Spinal cord (tissue), 10 donors: ENCODE data around the gene CD244. TPM values are rescaled to one million over a fixed set of nuclear protein-coding genes. Genes with fewer than 3 reads are reported as not detected.
"Not testable (repeated sequence)": the region's sequence is repeated elsewhere in the genome, so short reads cannot be mapped to it uniquely, and the experiment has no call there.

Experiments used
- DNase-seq, 6 donors: peaks; one replicate each; pipeline versions ENCODE4 v3.0.0 to v3.0.0-alpha.2; 2013 to 2015; ENCODE audit warnings: low spot score in 6 of 6, low read depth in 4 of 6
- H3K27ac ChIP-seq: one replicate; pipeline ENCODE4 v1.5.1; 2013; ENCODE audit warnings: low read depth, low read length, control low read depth
- H3K27me3 ChIP-seq: one replicate; pipeline ENCODE4 v1.6.1; 2013; ENCODE audit warnings: low read length; ENCODE audit not compliant: control insufficient read depth, insufficient read depth
- H3K36me3 ChIP-seq: one replicate; pipeline ENCODE4 v1.6.1; 2013; ENCODE audit warnings: low read length; ENCODE audit not compliant: control insufficient read depth, insufficient read depth
- H3K4me1 ChIP-seq: one replicate; pipeline ENCODE4 v1.6.1; 2013; ENCODE audit warnings: low read length; ENCODE audit not compliant: control insufficient read depth, insufficient read depth
- H3K4me3 ChIP-seq: one replicate; pipeline ENCODE4 v1.5.1; 2013; ENCODE audit warnings: low read depth, low read length, control low read depth
- H3K9me3 ChIP-seq: one replicate; pipeline ENCODE4 v1.6.1; 2013; ENCODE audit warnings: low read length; ENCODE audit not compliant: control insufficient read depth, insufficient read depth
- WGBS: methylation state at CpG from one replicate; pipeline ENCODE4 v1.1.5; 2013; ENCODE audit warnings: missing lambda C conversion rate; ENCODE audit not compliant: insufficient coverage; 5-methylcytosine and 5-hydroxymethylcytosine counted together
- long read RNA-seq, 4 donors: transcript quantifications; one replicate each; lab custom pipeline, GENCODE V29; 2026
- polyA plus RNA-seq, 2 donors: library from polyadenylated mRNA; unstranded; fragments of 120-200 nt; gene quantifications; one replicate each; pipeline ENCODE4 v1.2.1, GENCODE V29; 2013; ENCODE audit not compliant: insufficient read length in 2 of 2
- total RNA-seq, 2 donors: library from RNA; depleted of rRNA in 1 of 2; stranded (reverse); fragments of 120-200 nt in 1 of 2; fragments of >200 nt in 1 of 2; gene quantifications; one replicate each; pipeline versions ENCODE4 v1.2.3 to v1.2.4, GENCODE V29; 2013 to 2014
- donor health status: healthy.

CD244 gene
- total RNA-seq (under 1 TPM in 1 of 2 donors, not detected in 1; 0.69 TPM), polyA plus RNA-seq (under 1 TPM in 1 of 2 donors, not detected in 1; 0.11 TPM)
- long read RNA-seq, donor 1, result 0 reads
- long read RNA-seq, donor 2, result 0 reads
- long read RNA-seq, donor 3, result 0 reads
- long read RNA-seq, donor 4, partial matches to known transcripts, result 0 of 1 reads
- long read RNA-seq, donor 4, other reads (novel, unspliced or antisense), result 0 of 1 reads

- 73% methylated on average over 7 of the region's 12 CpGs for WGBS
- Histone ChIP-seq H3K9me3 (no peaks in the 10 kb centered on the region), H3K4me3 (no peak within 1 kb of the TSS), H3K27ac (no peak within 1 kb of the TSS), H3K36me3 (no peaks in the 10 kb centered on the region), H3K4me1 (peaks cover 4% of the 10 kb centered on the region), H3K27me3 (no peaks in the 10 kb centered on the region)
- DNase-seq, result no peak
Observed at GRCh38 chr1:160862203-160863060, at the start of gene CD244. CD244 (minus strand) TSS chr1:160862887; CDS start chr1:160862677, 210 bp downstream.

GRCh38 chr1:160911925-160912324 lies 49.2 kb upstream of the CD244 start:
- no peaks in the 10 kb centered on the region for H3K4me1 ChIP-seq
- no peak overlapping the region for H3K4me3 ChIP-seq
- 73% methylated on average over 1 of the region's 2 CpGs for WGBS
- no peak overlapping the region for H3K27ac ChIP-seq
- H3K36me3 ChIP-seq, result no peaks in the 10 kb centered on the region
- no peaks in the 10 kb centered on the region for H3K27me3 ChIP-seq
- DNase-seq, result no peak
- H3K9me3 ChIP-seq, result no peaks in the 10 kb centered on the region

GRCh38 chr1:160911441-160911840 lies 48.8 kb upstream of the CD244 start:
- H3K36me3 ChIP-seq, result no peaks in the 10 kb centered on the region
- no peak overlapping the region for H3K27ac ChIP-seq
- no peak overlapping the region for H3K4me3 ChIP-seq
- no peaks in the 10 kb centered on the region for H3K27me3 ChIP-seq
- no peaks in the 10 kb centered on the region for H3K4me1 ChIP-seq
- whole genome bisulfite sequencing, result 78% methylated on average over 5 of the region's 7 CpGs
- no peaks in the 10 kb centered on the region for H3K9me3 ChIP-seq
- DNase-seq, result no peak

- Histone ChIP-seq H3K4me3 (no peak overlapping the region), H3K9me3 (no peaks in the 10 kb centered on the region), H3K27ac (no peak overlapping the region), H3K4me1 (no peaks in the 10 kb centered on the region), H3K27me3 (no peaks in the 10 kb centered on the region), H3K36me3 (no peaks in the 10 kb centered on the region)
- WGBS, result 67% methylated on average over 3 of the region's 6 CpGs
- no peak for DNase-seq
Observed at GRCh38 chr1:160910170-160910750, 47.6 kb upstream of the CD244 start.

- DNase-seq, result peak in 2 of 6 donors; percentile 11 to 49
- H3K27ac ChIP-seq, result no peak overlapping the region
- no peaks in the 10 kb centered on the region for H3K27me3 ChIP-seq
- no peaks in the 10 kb centered on the region for H3K36me3 ChIP-seq
- no peaks in the 10 kb centered on the region for H3K9me3 ChIP-seq
- H3K4me3 ChIP-seq, result no peak overlapping the region
- WGBS, result 65% methylated on average over 7 of the region's 7 CpGs
- H3K4me1 ChIP-seq, result no peaks in the 10 kb centered on the region
Observed at GRCh38 chr1:160907976-160908375, 45.3 kb upstream of the CD244 start.

GRCh38 chr1:160905617-160905989 lies 42.9 kb upstream of the CD244 start:
- Histone ChIP-seq H3K4me3 (no peak overlapping the region), H3K4me1 (no peaks in the 10 kb centered on the region), H3K27me3 (no peaks in the 10 kb centered on the region), H3K27ac (no peak overlapping the region), H3K36me3 (no peaks in the 10 kb centered on the region), H3K9me3 (no peaks in the 10 kb centered on the region)
- no peak for DNase-seq
- 90% methylated on average over 2 of the region's 4 CpGs for WGBS

- H3K4me1 ChIP-seq, result no peaks in the 10 kb centered on the region
- H3K27me3 ChIP-seq, result no peaks in the 10 kb centered on the region
- DNase-seq, result no peak
- H3K27ac ChIP-seq, result no peak overlapping the region
- WGBS, result 72% methylated on average over 5 of the region's 8 CpGs
- H3K9me3 ChIP-seq, result no peaks in the 10 kb centered on the region
- no peaks in the 10 kb centered on the region for H3K36me3 ChIP-seq
- no peak overlapping the region for H3K4me3 ChIP-seq
Observed at GRCh38 chr1:160904783-160905616, 42.3 kb upstream of the CD244 start.

GRCh38 chr1:160902251-160902650 lies 39.6 kb upstream of the CD244 start:
- H3K27me3 ChIP-seq, H3K36me3 ChIP-seq, H3K9me3 ChIP-seq, H3K4me1 ChIP-seq, H3K27ac ChIP-seq, H3K4me3 ChIP-seq, DNase-seq: not testable (repeated sequence)
- WGBS, result no CpG with 5 or more reads among the region's 1 CpG

- no peak for DNase-seq
- Histone ChIP-seq H3K4me3 (no peak overlapping the region), H3K27me3 (no peaks in the 10 kb centered on the region), H3K4me1 (no peaks in the 10 kb centered on the region), H3K9me3 (no peaks in the 10 kb centered on the region), H3K36me3 (no peaks in the 10 kb centered on the region), H3K27ac (no peak overlapping the region)
- WGBS, result 93% methylated on average over 2 of the region's 2 CpGs
Observed at GRCh38 chr1:160901768-160902167, 39.1 kb upstream of the CD244 start.
